Keratinocyte (primary cell): ENCODE data around the gene VEZT. TPM values are rescaled to one million over a fixed set of nuclear protein-coding genes. Genes with fewer than 3 reads are reported as not detected.
"Not testable (repeated sequence)": the region's sequence is repeated elsewhere in the genome, so short reads cannot be mapped to it uniquely, and the experiment has no call there.

Experiments used
- DNase-seq: peaks from one replicate; pipeline ENCODE4 v3.0.0-alpha.2; 2011; ENCODE audit warnings: low read depth, missing footprints, low spot score
- FAIRE-seq: peaks from 2 replicates; lab custom pipeline; 2011; peaks lifted over from hg19 to GRCh38; lab: Jason Lieb, UNC
- H2AFZ ChIP-seq: 2 replicates; pipeline ENCODE4 v1.6.0; 2012; ENCODE audit warnings: low read length, control low read depth, inconsistent platforms; ENCODE audit not compliant: control insufficient read depth
- H3K27ac ChIP-seq: 2 replicates; pipeline ENCODE4 v1.5.1; 2011; ENCODE audit warnings: low read length; ENCODE audit not compliant: control insufficient read depth, insufficient read depth
- H3K27me3 ChIP-seq: 3 replicates; pipeline ENCODE4 v1.6.0; 2011; ENCODE audit warnings: low read length; ENCODE audit not compliant: control insufficient read depth, insufficient read depth; ENCODE audit errors: extremely low read depth
- H3K36me3 ChIP-seq, 2 experiments: 2 replicates in 1 of 2; 3 replicates in 1 of 2; pipeline ENCODE4 v1.5.1; 2011; ENCODE audit warnings: low read length in 2 of 2, mild to moderate bottlenecking in 1 of 2; ENCODE audit not compliant: control insufficient read depth in 2 of 2, insufficient read depth in 2 of 2; ENCODE audit errors: extremely low read depth in 1 of 2
- H3K4me1 ChIP-seq: 3 replicates; pipeline ENCODE4 v1.5.1; 2011; ENCODE audit warnings: low read length; ENCODE audit not compliant: control insufficient read depth, insufficient read depth; ENCODE audit errors: extremely low read depth
- H3K4me2 ChIP-seq: 3 replicates; pipeline ENCODE4 v1.6.0; 2011; ENCODE audit warnings: low read depth, low read length; ENCODE audit not compliant: control insufficient read depth, insufficient read depth; ENCODE audit errors: extremely low read depth
- H3K4me3 ChIP-seq, 3 experiments: fragments of 200-600 bp in 1 of 3; sonication (generic) in 1 of 3; 2 replicates in 2 of 3; 3 replicates in 1 of 3; pipeline ENCODE4 v1.5.1; 2011 to 2016; ENCODE audit warnings: low read length in 3 of 3, mild to moderate bottlenecking in 3 of 3, control low read depth in 2 of 3, inconsistent platforms in 1 of 3, low read depth in 1 of 3, mixed read lengths in 1 of 3, mixed run types in 1 of 3, moderate library complexity in 1 of 3; ENCODE audit not compliant: control insufficient read depth in 2 of 3, insufficient read depth in 2 of 3; ENCODE audit errors: extremely low read depth in 1 of 3
- H3K79me2 ChIP-seq: 2 replicates; pipeline ENCODE4 v1.6.0; 2012; ENCODE audit warnings: low read length; ENCODE audit not compliant: control insufficient read depth, insufficient read depth
- H3K9ac ChIP-seq: 3 replicates; pipeline ENCODE4 v1.6.0; 2011; ENCODE audit warnings: low read length; ENCODE audit not compliant: control insufficient read depth, insufficient read depth; ENCODE audit errors: extremely low read depth
- H3K9me1 ChIP-seq: 3 replicates; pipeline ENCODE4 v1.6.0; 2011; ENCODE audit warnings: low read length; ENCODE audit not compliant: control insufficient read depth, insufficient read depth; ENCODE audit errors: extremely low read depth
- H3K9me3 ChIP-seq: 2 replicates; pipeline ENCODE4 v1.5.1; 2012; ENCODE audit warnings: low read depth, low read length; ENCODE audit not compliant: control insufficient read depth
- H4K20me1 ChIP-seq: 3 replicates; pipeline ENCODE4 v1.6.0; 2011; ENCODE audit warnings: low read length; ENCODE audit not compliant: control insufficient read depth, insufficient read depth; ENCODE audit errors: extremely low read depth
- EZH2 ChIP-seq: IDR thresholded peaks from one replicate; pipeline ENCODE4 v1.6.1; 2012; ENCODE audit warnings: inconsistent platforms, mild to moderate bottlenecking, low read length, moderate library complexity
- dilution Hi-C: fragments of 300-500 bp; cut with MboI; formaldehyde crosslinking; loops from one replicate; pipeline ENCODE4 v1.7.0; 2020; ENCODE audit warnings: low sequenced_read_pairs; ENCODE audit not compliant: extremely low pct_ligation_motif_present
- polyA plus RNA-seq, 5 experiments: library from polyadenylated mRNA; depleted of rRNA in 3 of 5; stranded (reverse) in 3 of 5; stranded (forward) in 1 of 5; unstranded in 1 of 5; fragments of >200 nt; gene quantifications; 1 replicate in 1 of 5; 2 replicates in 3 of 5; 3 replicates in 1 of 5; pipeline versions ENCODE4 v1.2.1 to v1.2.3, GENCODE V29; 2011 to 2012; ENCODE audit warnings: missing spikeins in 2 of 5, low read depth in 1 of 5, low replicate concordance in 1 of 5
- TF ChIP-seq, protein P1 (sequence below), 3 experiments: IDR thresholded peaks in 1 of 3; conservative IDR thresholded peaks in 1 of 3; optimal IDR thresholded peaks in 1 of 3; 2 replicates in 2 of 3; 3 replicates in 1 of 3; pipeline versions ENCODE3 to v1.5.1; 2011; ENCODE audit warnings: low read length in 3 of 3, mild to moderate bottlenecking in 3 of 3, moderate library complexity in 2 of 3, control low read depth in 1 of 3, inconsistent platforms in 1 of 3; ENCODE audit not compliant: insufficient read depth in 2 of 3; ENCODE audit errors: extremely low read depth in 1 of 3

Gene VEZT
- polyA plus RNA-seq, 1 donor (not counting 4 experiments of a cell fraction or from before 2014, with no cell fraction given), result 169 TPM

DNA sequence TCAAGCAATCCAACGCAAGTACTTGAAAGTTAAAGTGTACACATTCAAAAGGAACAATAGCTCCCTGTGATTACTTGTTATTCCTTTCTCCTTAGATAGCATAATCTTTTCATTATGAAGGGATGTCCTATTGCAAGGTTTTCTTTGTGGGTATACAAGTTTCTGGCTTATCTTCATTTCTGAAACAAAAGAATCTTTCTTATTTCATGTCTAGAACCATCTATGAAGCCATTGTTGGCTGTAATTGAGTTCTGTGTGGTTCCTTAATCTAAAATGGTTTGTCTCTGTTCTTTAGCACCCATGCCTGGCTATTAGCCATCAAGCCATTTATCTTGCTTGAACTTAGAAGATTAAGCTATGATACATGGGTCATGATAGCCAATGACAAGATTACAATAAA lies 95.0 kb downstream of the VEZT start:
- Histone ChIP-seq H3K27ac (no peak overlapping the region), H3K9me3 (no peaks in the 10 kb centered on the region), H3K4me2 (no peak overlapping the region), H4K20me1 (no peaks in the 10 kb centered on the region), H3K4me1 (no peaks in the 10 kb centered on the region), H2AFZ (no peak overlapping the region), H3K9ac (no peak overlapping the region), H3K79me2 (no peaks in the 10 kb centered on the region), H3K4me3 (no peak overlapping the region), H3K36me3 (peaks cover 4 to 12% of the 10 kb centered on the region in 2 experiments), H3K27me3 (no peaks in the 10 kb centered on the region), H3K9me1 (no peaks in the 10 kb centered on the region)
- dilution Hi-C loops, result no loop called here
- no peak for FAIRE-seq
- no peak for DNase-seq
- no peak for TF ChIP-seq EZH2
- TF ChIP-seq, protein P1, sequence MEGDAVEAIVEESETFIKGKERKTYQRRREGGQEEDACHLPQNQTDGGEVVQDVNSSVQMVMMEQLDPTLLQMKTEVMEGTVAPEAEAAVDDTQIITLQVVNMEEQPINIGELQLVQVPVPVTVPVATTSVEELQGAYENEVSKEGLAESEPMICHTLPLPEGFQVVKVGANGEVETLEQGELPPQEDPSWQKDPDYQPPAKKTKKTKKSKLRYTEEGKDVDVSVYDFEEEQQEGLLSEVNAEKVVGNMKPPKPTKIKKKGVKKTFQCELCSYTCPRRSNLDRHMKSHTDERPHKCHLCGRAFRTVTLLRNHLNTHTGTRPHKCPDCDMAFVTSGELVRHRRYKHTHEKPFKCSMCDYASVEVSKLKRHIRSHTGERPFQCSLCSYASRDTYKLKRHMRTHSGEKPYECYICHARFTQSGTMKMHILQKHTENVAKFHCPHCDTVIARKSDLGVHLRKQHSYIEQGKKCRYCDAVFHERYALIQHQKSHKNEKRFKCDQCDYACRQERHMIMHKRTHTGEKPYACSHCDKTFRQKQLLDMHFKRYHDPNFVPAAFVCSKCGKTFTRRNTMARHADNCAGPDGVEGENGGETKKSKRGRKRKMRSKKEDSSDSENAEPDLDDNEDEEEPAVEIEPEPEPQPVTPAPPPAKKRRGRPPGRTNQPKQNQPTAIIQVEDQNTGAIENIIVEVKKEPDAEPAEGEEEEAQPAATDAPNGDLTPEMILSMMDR (optimal IDR thresholded peaks at IDR 0.05 in 1 of 3, IDR thresholded peaks at IDR 0.05 in 1 of 3, conservative IDR thresholded peaks at IDR 0.05 in 1 of 3; ENCODE audit: extremely low read depth in 1 of 3, insufficient read depth in 2 of 3, low read length in 3 of 3), result no peak

- dilution Hi-C loops, H3K4me2 ChIP-seq, H4K20me1 ChIP-seq: not testable (repeated sequence)
Measured at GRCh38 chr12:95314756-95315155, 97.1 kb downstream of the VEZT start.

GRCh38 chr12:95316798-95317197 lies 99.2 kb downstream of the VEZT start:
- no peak for FAIRE-seq
- H4K20me1 ChIP-seq, result no peaks in the 10 kb centered on the region

More at GRCh38 chr12:95314756-95315155, 97.1 kb downstream of the VEZT start:
- not testable (repeated sequence) for H3K79me2 ChIP-seq, DNase-seq, H3K9me1 ChIP-seq, H3K4me1 ChIP-seq, FAIRE-seq, H3K9me3 ChIP-seq, H3K27ac ChIP-seq, H3K36me3 ChIP-seq, H2AFZ ChIP-seq, H3K4me3 ChIP-seq, H3K27me3 ChIP-seq, H3K9ac ChIP-seq

More at GRCh38 chr12:95316798-95317197, 99.2 kb downstream of the VEZT start:
- Histone ChIP-seq H2AFZ (no peak overlapping the region), H3K27ac (no peak overlapping the region), H3K4me1 (peaks cover 4% of the 10 kb centered on the region), H3K4me3 (no peak overlapping the region), H3K9ac (no peak overlapping the region), H3K27me3 (no peaks in the 10 kb centered on the region), H3K79me2 (no peaks in the 10 kb centered on the region), H3K9me1 (no peaks in the 10 kb centered on the region), H3K9me3 (no peaks in the 10 kb centered on the region), H3K36me3 (no peaks in the 10 kb centered on the region), H3K4me2 (no peak overlapping the region)
- dilution Hi-C loops, result no loop called here
- DNase-seq, result no peak
- no peak for TF ChIP-seq EZH2
- TF ChIP-seq, protein P1 (optimal IDR thresholded peaks at IDR 0.05 in 1 of 3, IDR thresholded peaks at IDR 0.05 in 1 of 3, conservative IDR thresholded peaks at IDR 0.05 in 1 of 3; ENCODE audit: extremely low read depth in 1 of 3, insufficient read depth in 2 of 3, low read length in 3 of 3), result no peak
